ENCODE results near the gene TLDC2. TPM values are rescaled to one million over a fixed set of nuclear protein-coding genes. Genes with fewer than 3 reads are reported as not detected.

The TLDC2 gene
- total RNA-seq, 2 donors from 2014 or later: 0.18 to 0.24 TPM

DNA sequence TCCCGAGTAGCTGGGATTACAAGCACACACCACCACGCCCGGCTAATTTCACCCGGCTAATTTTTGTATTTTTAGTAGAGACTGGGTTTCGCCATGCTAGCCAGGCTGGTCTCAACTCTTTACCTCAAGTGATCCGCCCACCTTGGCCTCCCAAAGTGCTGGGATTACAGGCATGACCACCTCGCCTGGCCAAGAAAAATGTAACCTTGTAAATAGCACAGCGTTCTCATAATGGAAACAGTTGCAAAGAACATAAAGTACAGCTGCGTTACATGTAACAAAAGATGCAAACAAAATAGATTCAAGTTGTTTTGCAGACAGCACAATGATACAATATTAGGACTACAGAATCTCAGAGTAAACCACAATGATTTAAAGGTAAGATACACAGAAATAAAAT is 14.6 kb downstream of the TLDC2 start:
- no peaks in the 10 kb centered on the region for H3K36me3 Mint-ChIP-seq (ENCODE audit: low read depth)
- H3K4me3 Mint-ChIP-seq: no peak overlapping the region
- 85 to 91% methylated on average over 9 of the region's 9 CpGs for WGBS, 2 experiments (ENCODE audit: insufficient coverage in 1 of 2, insufficient read length in 1 of 2)
- DNase-seq: no peak
- Histone ChIP-seq H3K27ac (ENCODE audit: low read depth, low read length) (no peak overlapping the region), H3K9ac (ENCODE audit: extremely low read depth, low read length, poor library complexity, severe bottlenecking) (no peak overlapping the region), H3K4me1 (ENCODE audit: control insufficient read depth, insufficient read depth, low read length) (no peaks in the 10 kb centered on the region), H3K36me3 (ENCODE audit: control insufficient read depth, insufficient read depth, low read length) (no peaks in the 10 kb centered on the region), H3K27me3 (ENCODE audit: control insufficient read depth, insufficient read depth, low read length, poor library complexity, severe bottlenecking) (no peaks in the 10 kb centered on the region), H3K9me3 (ENCODE audit: control insufficient read depth, low read length) (no peaks in the 10 kb centered on the region), H3K4me3 (ENCODE audit: low read length) (no peak overlapping the region)
- no peak overlapping the region for H3K27ac Mint-ChIP-seq
- no peaks in the 10 kb centered on the region for H3K9me3 Mint-ChIP-seq
- TF ChIP-seq, protein P1, sequence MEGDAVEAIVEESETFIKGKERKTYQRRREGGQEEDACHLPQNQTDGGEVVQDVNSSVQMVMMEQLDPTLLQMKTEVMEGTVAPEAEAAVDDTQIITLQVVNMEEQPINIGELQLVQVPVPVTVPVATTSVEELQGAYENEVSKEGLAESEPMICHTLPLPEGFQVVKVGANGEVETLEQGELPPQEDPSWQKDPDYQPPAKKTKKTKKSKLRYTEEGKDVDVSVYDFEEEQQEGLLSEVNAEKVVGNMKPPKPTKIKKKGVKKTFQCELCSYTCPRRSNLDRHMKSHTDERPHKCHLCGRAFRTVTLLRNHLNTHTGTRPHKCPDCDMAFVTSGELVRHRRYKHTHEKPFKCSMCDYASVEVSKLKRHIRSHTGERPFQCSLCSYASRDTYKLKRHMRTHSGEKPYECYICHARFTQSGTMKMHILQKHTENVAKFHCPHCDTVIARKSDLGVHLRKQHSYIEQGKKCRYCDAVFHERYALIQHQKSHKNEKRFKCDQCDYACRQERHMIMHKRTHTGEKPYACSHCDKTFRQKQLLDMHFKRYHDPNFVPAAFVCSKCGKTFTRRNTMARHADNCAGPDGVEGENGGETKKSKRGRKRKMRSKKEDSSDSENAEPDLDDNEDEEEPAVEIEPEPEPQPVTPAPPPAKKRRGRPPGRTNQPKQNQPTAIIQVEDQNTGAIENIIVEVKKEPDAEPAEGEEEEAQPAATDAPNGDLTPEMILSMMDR (conservative IDR thresholded peaks at IDR 0.05): no peak
- H3K27me3 Mint-ChIP-seq (ENCODE audit: insufficient read depth): no peaks in the 10 kb centered on the region
- peaks cover 17% of the 10 kb centered on the region for H3K4me1 Mint-ChIP-seq

DNA sequence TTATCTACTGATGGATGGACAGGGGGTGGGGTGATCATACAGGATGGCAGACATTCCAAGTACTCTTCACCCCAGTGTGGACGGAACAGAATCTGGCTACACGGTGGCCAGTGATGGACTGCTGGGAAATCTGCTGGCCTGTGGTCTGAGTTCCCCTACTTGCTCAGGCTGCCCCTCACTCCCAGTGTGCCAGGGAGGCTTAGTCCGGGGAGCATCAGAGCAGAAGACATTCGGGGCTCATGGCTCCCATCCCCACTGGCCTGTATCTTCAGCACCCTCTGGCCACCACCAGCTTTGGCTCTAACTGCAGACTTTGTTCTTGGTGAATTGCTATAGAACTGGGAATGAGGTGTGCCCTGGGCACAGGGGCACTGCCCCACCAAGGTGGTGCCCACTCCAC is 15.3 kb downstream of the TLDC2 start:
- Histone ChIP-seq H3K4me1 (ENCODE audit: control insufficient read depth, insufficient read depth, low read length) (no peaks in the 10 kb centered on the region), H3K36me3 (ENCODE audit: control insufficient read depth, insufficient read depth, low read length) (no peaks in the 10 kb centered on the region), H3K9ac (ENCODE audit: extremely low read depth, low read length, poor library complexity, severe bottlenecking) (no peak overlapping the region), H3K27me3 (ENCODE audit: control insufficient read depth, insufficient read depth, low read length, poor library complexity, severe bottlenecking) (no peaks in the 10 kb centered on the region), H3K4me3 (ENCODE audit: low read length) (no peak overlapping the region), H3K27ac (ENCODE audit: low read depth, low read length) (no peak overlapping the region), H3K9me3 (ENCODE audit: control insufficient read depth, low read length) (no peaks in the 10 kb centered on the region)
- H3K4me1 Mint-ChIP-seq: peaks cover 17% of the 10 kb centered on the region
- no peaks in the 10 kb centered on the region for H3K27me3 Mint-ChIP-seq (ENCODE audit: insufficient read depth)
- no peak for DNase-seq
- H3K36me3 Mint-ChIP-seq (ENCODE audit: low read depth): no peaks in the 10 kb centered on the region
- no peak overlapping the region for H3K27ac Mint-ChIP-seq
- WGBS, 2 experiments (ENCODE audit: insufficient coverage in 1 of 2, insufficient read length in 1 of 2): 91 to 100% methylated on average over 4 of the region's 4 CpGs
- H3K9me3 Mint-ChIP-seq: no peaks in the 10 kb centered on the region
- no peak overlapping the region for H3K4me3 Mint-ChIP-seq
- TF ChIP-seq, protein P1 (conservative IDR thresholded peaks at IDR 0.05): no peak

DNA sequence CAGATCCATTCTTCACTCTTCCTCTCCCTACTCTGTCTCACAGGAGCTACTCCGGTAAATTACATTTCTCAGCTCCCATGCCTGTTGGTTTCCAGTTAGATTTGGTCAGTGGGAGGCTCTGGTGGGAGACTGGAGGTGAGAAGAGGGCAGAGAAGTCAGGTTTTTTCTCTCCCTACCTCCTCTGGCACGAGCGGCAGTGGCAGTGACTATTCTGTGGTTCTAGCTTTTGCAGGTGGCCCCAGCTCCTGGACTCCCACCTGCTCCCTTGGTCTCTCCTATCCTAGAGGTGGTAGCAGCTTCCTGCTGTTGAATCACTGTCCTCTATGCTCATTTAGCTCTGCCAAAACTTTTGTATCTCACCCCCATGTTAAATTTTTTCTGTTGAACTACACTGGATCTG is 17.9 kb downstream of the TLDC2 start:
- no peak overlapping the region for H3K27ac Mint-ChIP-seq
- H3K4me1 ChIP-seq (ENCODE audit: control insufficient read depth, insufficient read depth, low read length): no peaks in the 10 kb centered on the region
- H3K9ac ChIP-seq (ENCODE audit: extremely low read depth, low read length, poor library complexity, severe bottlenecking): no peak overlapping the region
- no peaks in the 10 kb centered on the region for H3K36me3 Mint-ChIP-seq (ENCODE audit: low read depth)
- no peaks in the 10 kb centered on the region for H3K9me3 ChIP-seq (ENCODE audit: control insufficient read depth, low read length)
- TF ChIP-seq, protein P1 (conservative IDR thresholded peaks at IDR 0.05): no peak
- no peaks in the 10 kb centered on the region for H3K27me3 Mint-ChIP-seq (ENCODE audit: insufficient read depth)
- WGBS, 2 experiments (ENCODE audit: insufficient coverage in 1 of 2, insufficient read length in 1 of 2): 80 to 98% methylated on average over 2 to 3 of the region's 3 CpGs
- H3K27ac ChIP-seq (ENCODE audit: low read depth, low read length): no peak overlapping the region
- peaks cover 6% of the 10 kb centered on the region for H3K4me1 Mint-ChIP-seq
- H3K36me3 ChIP-seq (ENCODE audit: control insufficient read depth, insufficient read depth, low read length): no peaks in the 10 kb centered on the region
- no peak for DNase-seq
- H3K27me3 ChIP-seq (ENCODE audit: control insufficient read depth, insufficient read depth, low read length, poor library complexity, severe bottlenecking): no peaks in the 10 kb centered on the region
- no peaks in the 10 kb centered on the region for H3K9me3 Mint-ChIP-seq
- no peak overlapping the region for H3K4me3 ChIP-seq (ENCODE audit: low read length)
- H3K4me3 Mint-ChIP-seq: no peak overlapping the region
